IMR-90 (cell line): ENCODE data around the gene DPP6. TPM values are rescaled to one million over a fixed set of nuclear protein-coding genes. Genes with fewer than 3 reads are reported as not detected.

ENCODE experiments used
- ATAC-seq: fragments of 200-7000 bp; cut with Tn5 transposase; 2 replicates; pipeline ENCODE4 v1.9.1; 2020; ENCODE audit warnings: low read depth, mild to moderate bottlenecking, moderate library complexity
- BruUV-seq: library from RNA; stranded (reverse); fragments of 400-500 nt; replicated peaks from 2 replicates; lab custom pipeline; 2021; lab: Mats Ljungman, UMichigan
- CTCF ChIA-PET: fragments of 300-600 bp; formaldehyde crosslinking; extraction: SDS; loops from one replicate; lab custom pipeline; 2021; ENCODE audit warnings: antibody characterized with exemption; lab: Yijun Ruan, JAX
- POLR2A ChIA-PET: fragments of 300-600 bp; sonication (Branson Sonifier 250); formaldehyde crosslinking; loops from one replicate; lab custom pipeline; 2022; ENCODE audit warnings: antibody characterized with exemption; ENCODE audit not compliant: unreplicated experiment; lab: Charles Lee
- DNase-seq: peaks from one replicate; pipeline ENCODE4 v3.0.0; 2013
- H2AFZ ChIP-seq: replicated peaks from 2 replicates; pipeline ENCODE3; 2013; ENCODE audit warnings: low read length, mild to moderate bottlenecking; ENCODE audit not compliant: poor library complexity
- H2AK5ac ChIP-seq: 2 replicates; pipeline ENCODE4 v1.6.1; 2013; ENCODE audit warnings: low read depth, low read length, inconsistent platforms
- H2AK9ac ChIP-seq: replicated peaks from 2 replicates; pipeline ENCODE3; 2013; ENCODE audit warnings: mild to moderate bottlenecking, low read depth, low read length, moderate library complexity; ENCODE audit not compliant: poor library complexity
- H2BK120ac ChIP-seq: 2 replicates; pipeline ENCODE4 v1.6.1; 2013; ENCODE audit warnings: low read depth, low read length, inconsistent platforms
- H2BK15ac ChIP-seq: 3 replicates; pipeline ENCODE4 v1.6.1; 2013; ENCODE audit warnings: low read depth, low read length, inconsistent platforms
- H2BK20ac ChIP-seq: 2 replicates; pipeline ENCODE4 v1.6.1; 2013; ENCODE audit warnings: low read depth, mild to moderate bottlenecking, inconsistent platforms, low read length, moderate library complexity
- H2BK5ac ChIP-seq: 2 replicates; pipeline ENCODE4 v1.6.1; 2013; ENCODE audit warnings: mild to moderate bottlenecking, low read depth, low read length, inconsistent platforms; ENCODE audit not compliant: poor library complexity, severe bottlenecking
- H3K14ac ChIP-seq: replicated peaks from 2 replicates; pipeline ENCODE4 v1.6.1; 2013; ENCODE audit warnings: low read depth, low read length, inconsistent platforms
- H3K18ac ChIP-seq: 2 replicates; pipeline ENCODE4 v1.6.1; 2013; ENCODE audit warnings: low read depth, low read length, control low read depth
- H3K23ac ChIP-seq: 2 replicates; pipeline ENCODE4 v1.6.1; 2013; ENCODE audit warnings: low read depth, low read length, inconsistent platforms
- H3K27ac ChIP-seq: 2 replicates; pipeline ENCODE4 v1.5.1; 2013; ENCODE audit warnings: mild to moderate bottlenecking, control low read depth, low read length; ENCODE audit not compliant: insufficient read depth
- H3K27me3 ChIP-seq: 2 replicates; pipeline ENCODE4 v1.6.1; 2013; ENCODE audit warnings: low read length; ENCODE audit not compliant: control insufficient read depth, insufficient read depth
- H3K36me3 ChIP-seq: 2 replicates; pipeline ENCODE4 v1.6.1; 2013; ENCODE audit warnings: low read length, mixed read lengths; ENCODE audit not compliant: control insufficient read depth, insufficient read depth
- H3K4ac ChIP-seq: 2 replicates; pipeline ENCODE4 v1.6.1; 2013; ENCODE audit warnings: low read depth, low read length, inconsistent platforms
- H3K4me1 ChIP-seq: 2 replicates; pipeline ENCODE4 v1.6.1; 2013; ENCODE audit warnings: low read length, mixed read lengths; ENCODE audit not compliant: control insufficient read depth, insufficient read depth
- H3K4me2 ChIP-seq: 2 replicates; pipeline ENCODE4 v1.6.1; 2013; ENCODE audit warnings: low read depth, mild to moderate bottlenecking, control low read depth, low read length, moderate library complexity
- H3K4me3 ChIP-seq: 2 replicates; pipeline ENCODE4 v1.5.1; 2013; ENCODE audit warnings: low read depth, mild to moderate bottlenecking, control low read depth, low read length, moderate library complexity; ENCODE audit not compliant: insufficient read depth
- H3K56ac ChIP-seq: 2 replicates; pipeline ENCODE4 v1.6.1; 2013; ENCODE audit warnings: low read length, inconsistent platforms; ENCODE audit not compliant: insufficient read depth; ENCODE audit errors: extremely low read depth
- H3K79me1 ChIP-seq, 2 experiments: 2 replicates each; pipeline ENCODE4 v1.6.1; 2013; ENCODE audit warnings: low read length in 2 of 2, inconsistent platforms in 1 of 2, low read depth in 1 of 2
- H3K9ac ChIP-seq: 2 replicates; pipeline ENCODE4 v1.6.1; 2013; ENCODE audit warnings: low read depth, low read length, control low read depth
- H3K9me1 ChIP-seq: 2 replicates; pipeline ENCODE4 v1.6.1; 2013; ENCODE audit warnings: low read length, inconsistent platforms; ENCODE audit not compliant: insufficient read depth
- H3K9me3 ChIP-seq: 2 replicates; pipeline ENCODE4 v1.6.1; 2013; ENCODE audit warnings: low read length; ENCODE audit not compliant: control insufficient read depth, insufficient read depth
- H4K20me1 ChIP-seq: 2 replicates; pipeline ENCODE4 v1.6.1; 2013; ENCODE audit warnings: low read length, inconsistent platforms; ENCODE audit not compliant: insufficient read depth
- H4K5ac ChIP-seq: 2 replicates; pipeline ENCODE4 v1.6.1; 2013; ENCODE audit warnings: mild to moderate bottlenecking, low read depth, low read length, control low read depth
- H4K8ac ChIP-seq, 2 experiments: 2 replicates each; pipeline ENCODE4 v1.6.1; 2013; ENCODE audit warnings: low read depth in 2 of 2, low read length in 2 of 2, control low read depth in 1 of 2, inconsistent platforms in 1 of 2
- H4K91ac ChIP-seq: 2 replicates; pipeline ENCODE4 v1.6.1; 2013; ENCODE audit warnings: low read depth, low read length, inconsistent platforms; ENCODE audit not compliant: insufficient read depth
- BHLHE40 ChIP-seq: fragments of 150-350 bp; IDR thresholded peaks from 2 replicates; pipeline ENCODE4 v1.6.1; 2016; ENCODE audit warnings: mild to moderate bottlenecking, low read depth, low read length
- CEBPB ChIP-seq: IDR thresholded peaks from 2 replicates; pipeline ENCODE4 v1.6.1; 2012; ENCODE audit warnings: low read depth, low read length, improper control_type of control experiment
- CHD1 ChIP-seq: IDR thresholded peaks from 2 replicates; pipeline ENCODE4 v1.6.1; 2012; ENCODE audit warnings: low read depth, low read length, improper control_type of control experiment
- FOS ChIP-seq: fragments of 150-350 bp; IDR thresholded peaks from 2 replicates; pipeline ENCODE4 v1.6.1; 2016; ENCODE audit warnings: low read depth, low read length
- MAFK ChIP-seq: IDR thresholded peaks from 2 replicates; pipeline ENCODE4 v1.6.1; 2012; ENCODE audit warnings: low read depth, low read length, improper control_type of control experiment
- MAZ ChIP-seq: IDR thresholded peaks from 2 replicates; pipeline ENCODE4 v1.6.1; 2012; ENCODE audit warnings: low read depth, mild to moderate bottlenecking, low read length, improper control_type of control experiment, moderate library complexity, borderline replicate concordance
- MXI1 ChIP-seq: IDR thresholded peaks from 2 replicates; pipeline ENCODE4 v1.6.1; 2012; ENCODE audit warnings: low read depth, mild to moderate bottlenecking, low read length, moderate library complexity, borderline replicate concordance
- NFE2L2 ChIP-seq: fragments of 150-350 bp; IDR thresholded peaks from 2 replicates; pipeline ENCODE4 v1.6.1; 2016; ENCODE audit warnings: low read depth, mild to moderate bottlenecking, low read length
- POLR2A ChIP-seq: IDR thresholded peaks from 2 replicates; pipeline ENCODE4 v1.6.1; 2012; ENCODE audit warnings: mild to moderate bottlenecking, low read depth, low read length
- RAD21 ChIP-seq: IDR thresholded peaks from 2 replicates; pipeline ENCODE4 v1.6.1; 2012; ENCODE audit warnings: low read length, improper control_type of control experiment
- RCOR1 ChIP-seq: IDR thresholded peaks from 2 replicates; pipeline ENCODE4 v1.6.1; 2012; ENCODE audit warnings: mild to moderate bottlenecking, low read length, improper control_type of control experiment; ENCODE audit not compliant: insufficient replicate concordance
- RFX5 ChIP-seq: IDR thresholded peaks from 2 replicates; pipeline ENCODE4 v1.8.0; 2012; ENCODE audit warnings: low read depth, mild to moderate bottlenecking, low read length, moderate library complexity
- SMC3 ChIP-seq: fragments of 150-350 bp; IDR thresholded peaks from 2 replicates; pipeline ENCODE4 v1.6.1; 2016; ENCODE audit warnings: low read depth, mild to moderate bottlenecking, antibody characterized with exemption, low read length, moderate library complexity
- WGBS, 2 experiments: methylation state at CpG; one replicate each; pipeline versions ENCODE4 v1.1.5 to v1.1.7; 2013; ENCODE audit warnings: missing lambda C conversion rate in 2 of 2; ENCODE audit not compliant: insufficient read length in 1 of 2; ENCODE audit errors: extremely low coverage in 2 of 2; 5-methylcytosine and 5-hydroxymethylcytosine counted together
- dilution Hi-C: fragments of 300-500 bp; cut with HindIII; formaldehyde crosslinking; loops from one replicate; pipeline ENCODE4 v1.14.3; 2018; ENCODE audit warnings: low sequenced_read_pairs; ENCODE audit not compliant: unreplicated experiment
- in situ Hi-C: fragments of 300-500 bp; cut with MboI; formaldehyde crosslinking; loops from 3 replicates; pipeline ENCODE4 v1.14.3; 2019; ENCODE audit warnings: low sequenced_read_pairs, inconsistent platforms, mixed read lengths
- intact Hi-C: fragments of 100-400 bp; cut with micrococcal nuclease; formaldehyde crosslinking; loops from 2 replicates; pipeline ENCODE4 v1.10.0; 2022
- polyA plus RNA-seq, 3 experiments: library from polyadenylated mRNA; depleted of rRNA; stranded (reverse); fragments of >200 nt; gene quantifications; 2 replicates each; pipeline ENCODE4 v1.2.3, GENCODE V29; 2012; ENCODE audit warnings: low replicate concordance in 1 of 3
- total RNA-seq: library from RNA; depleted of rRNA; stranded (reverse); fragments of >200 nt; gene quantifications from 2 replicates; pipeline ENCODE4 v1.2.3, GENCODE V29; 2012
- TF ChIP-seq, protein P1 (sequence below): fragments of 150-350 bp; IDR thresholded peaks from 2 replicates; pipeline ENCODE4 v1.6.1; 2017; ENCODE audit warnings: mild to moderate bottlenecking, antibody characterized with exemption, low read length, low read depth
- TF ChIP-seq, protein P2 (sequence below): conservative IDR thresholded peaks from 2 replicates; pipeline ENCODE4 v1.5.1; 2012; ENCODE audit warnings: mild to moderate bottlenecking, low read depth, low read length, improper control_type of control experiment
- TF ChIP-seq, protein P3 (sequence below): fragments of 150-350 bp; IDR thresholded peaks from 2 replicates; pipeline ENCODE4 v1.6.1; 2016; ENCODE audit warnings: low read depth, mild to moderate bottlenecking, low read length, moderate library complexity, borderline replicate concordance

DPP6 gene
- total and polyA plus RNA-seq, 2 of the 4 experiments (the other 2 are of a cell fraction) = not detected

DNA sequence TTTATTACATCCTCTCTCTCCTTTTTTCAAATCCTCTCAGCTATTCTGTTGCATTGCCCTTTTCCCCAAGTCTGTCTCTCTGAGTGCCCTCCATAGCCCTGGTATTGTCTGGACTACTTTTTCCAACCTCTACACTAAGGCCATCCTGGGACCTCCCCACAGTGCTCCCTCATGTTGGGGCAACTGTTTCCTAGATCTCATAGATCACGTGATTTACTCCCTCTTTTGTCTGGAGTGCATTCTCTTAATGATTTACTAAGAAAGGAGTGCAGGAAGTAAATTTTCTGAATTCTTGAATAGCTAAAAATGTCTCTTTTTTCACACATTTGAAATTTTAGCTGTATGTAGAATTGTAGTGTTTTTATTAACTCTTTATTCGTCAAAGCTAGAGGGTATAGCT is 733.7 kb downstream of the DPP6 start:
- Histone ChIP-seq H4K5ac (no peak overlapping the region), H4K8ac (no peak overlapping the region), H2BK15ac (no peak overlapping the region), H3K56ac (no peak overlapping the region), H3K9me1 (no peaks in the 10 kb centered on the region), H3K14ac (no peak overlapping the region), H2AK9ac (no peak overlapping the region), H3K27ac (no peak overlapping the region), H2AFZ (no peak overlapping the region), H3K4me2 (no peak overlapping the region), H3K4me1 (no peaks in the 10 kb centered on the region), H3K4me3 (no peak overlapping the region), H2BK120ac (no peak overlapping the region), H3K9me3 (peaks cover 26% of the 10 kb centered on the region), H4K20me1 (no peaks in the 10 kb centered on the region), H3K9ac (no peak overlapping the region), H2BK20ac (no peak overlapping the region), H3K23ac (no peak overlapping the region), H3K18ac (no peak overlapping the region), H2AK5ac (no peak overlapping the region), H4K91ac (no peak overlapping the region), H3K79me1 (no peaks in the 10 kb centered on the region), H2BK5ac (no peak overlapping the region), H3K36me3 (no peaks in the 10 kb centered on the region), H3K4ac (no peak overlapping the region), H3K27me3 (no peaks in the 10 kb centered on the region)
- dilution Hi-C loops = no loop called here
- ATAC-seq = no peak
- no peak for TF ChIP-seq FOS
- TF ChIP-seq, protein P1, sequence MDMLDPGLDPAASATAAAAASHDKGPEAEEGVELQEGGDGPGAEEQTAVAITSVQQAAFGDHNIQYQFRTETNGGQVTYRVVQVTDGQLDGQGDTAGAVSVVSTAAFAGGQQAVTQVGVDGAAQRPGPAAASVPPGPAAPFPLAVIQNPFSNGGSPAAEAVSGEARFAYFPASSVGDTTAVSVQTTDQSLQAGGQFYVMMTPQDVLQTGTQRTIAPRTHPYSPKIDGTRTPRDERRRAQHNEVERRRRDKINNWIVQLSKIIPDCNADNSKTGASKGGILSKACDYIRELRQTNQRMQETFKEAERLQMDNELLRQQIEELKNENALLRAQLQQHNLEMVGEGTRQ = no peak
- no peak for TF ChIP-seq POLR2A
- TF ChIP-seq RFX5 = no peak
- TF ChIP-seq MXI1 = no peak
- TF ChIP-seq MAZ = no peak
- no peak for TF ChIP-seq RAD21
- no peak for TF ChIP-seq SMC3
- TF ChIP-seq CHD1 = no peak
- TF ChIP-seq, protein P2, sequence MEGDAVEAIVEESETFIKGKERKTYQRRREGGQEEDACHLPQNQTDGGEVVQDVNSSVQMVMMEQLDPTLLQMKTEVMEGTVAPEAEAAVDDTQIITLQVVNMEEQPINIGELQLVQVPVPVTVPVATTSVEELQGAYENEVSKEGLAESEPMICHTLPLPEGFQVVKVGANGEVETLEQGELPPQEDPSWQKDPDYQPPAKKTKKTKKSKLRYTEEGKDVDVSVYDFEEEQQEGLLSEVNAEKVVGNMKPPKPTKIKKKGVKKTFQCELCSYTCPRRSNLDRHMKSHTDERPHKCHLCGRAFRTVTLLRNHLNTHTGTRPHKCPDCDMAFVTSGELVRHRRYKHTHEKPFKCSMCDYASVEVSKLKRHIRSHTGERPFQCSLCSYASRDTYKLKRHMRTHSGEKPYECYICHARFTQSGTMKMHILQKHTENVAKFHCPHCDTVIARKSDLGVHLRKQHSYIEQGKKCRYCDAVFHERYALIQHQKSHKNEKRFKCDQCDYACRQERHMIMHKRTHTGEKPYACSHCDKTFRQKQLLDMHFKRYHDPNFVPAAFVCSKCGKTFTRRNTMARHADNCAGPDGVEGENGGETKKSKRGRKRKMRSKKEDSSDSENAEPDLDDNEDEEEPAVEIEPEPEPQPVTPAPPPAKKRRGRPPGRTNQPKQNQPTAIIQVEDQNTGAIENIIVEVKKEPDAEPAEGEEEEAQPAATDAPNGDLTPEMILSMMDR = no peak
- TF ChIP-seq, protein P3, sequence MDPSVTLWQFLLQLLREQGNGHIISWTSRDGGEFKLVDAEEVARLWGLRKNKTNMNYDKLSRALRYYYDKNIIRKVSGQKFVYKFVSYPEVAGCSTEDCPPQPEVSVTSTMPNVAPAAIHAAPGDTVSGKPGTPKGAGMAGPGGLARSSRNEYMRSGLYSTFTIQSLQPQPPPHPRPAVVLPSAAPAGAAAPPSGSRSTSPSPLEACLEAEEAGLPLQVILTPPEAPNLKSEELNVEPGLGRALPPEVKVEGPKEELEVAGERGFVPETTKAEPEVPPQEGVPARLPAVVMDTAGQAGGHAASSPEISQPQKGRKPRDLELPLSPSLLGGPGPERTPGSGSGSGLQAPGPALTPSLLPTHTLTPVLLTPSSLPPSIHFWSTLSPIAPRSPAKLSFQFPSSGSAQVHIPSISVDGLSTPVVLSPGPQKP = no peak
- TF ChIP-seq RCOR1 = no peak
- TF ChIP-seq BHLHE40 = no peak
- TF ChIP-seq NFE2L2 = no peak
- TF ChIP-seq MAFK = no peak
- no peak for TF ChIP-seq CEBPB
- BruUV-seq = no TSS peak
- intact Hi-C loops = no loop called here
- DNase-seq = no peak
- ChIA-PET POLR2A (no interaction called here), CTCF (no interaction called here)
- in situ Hi-C loops = no loop called here
- no CpG with 5 or more reads among the region's 2 CpGs for WGBS, 2 experiments
